GM21360 (cell line): ENCODE measurements around the gene IRF9.

Source experiments
- ATAC-seq: cut with Tn5 transposase; IDR thresholded peaks from one replicate; pipeline ENCODE4 v1.9.1; 2021; ENCODE audit warnings: mild to moderate bottlenecking, moderate library complexity; ENCODE audit not compliant: unreplicated experiment

Gene IRF9

GRCh38 chr14:24146978-24147760, 13.9 kb upstream of the IRF9 start, which contains the start of gene RNF31:
Gene RNF31, plus strand, starts transcription at chr14:24147498. Its CDS starts 201 bp downstream, at chr14:24147699.
- peak; percentile 71 for ATAC-seq

GRCh38 chr14:24147761-24148428, 13.2 kb upstream of the IRF9 start:
- no peak for ATAC-seq

- no peak for ATAC-seq
Observed at GRCh38 chr14:24149302-24149969, 11.6 kb upstream of the IRF9 start.

GRCh38 chr14:24150061-24150460, 11.0 kb upstream of the IRF9 start:
- ATAC-seq = no peak

GRCh38 chr14:24150567-24150966, 10.5 kb upstream of the IRF9 start:
- ATAC-seq = no peak

- ATAC-seq = no peak
Observed at GRCh38 chr14:24150993-24151392, 10.1 kb upstream of the IRF9 start.

GRCh38 chr14:24151404-24152080, 9.5 kb upstream of the IRF9 start:
- no peak for ATAC-seq

- ATAC-seq = no peak
Observed at GRCh38 chr14:24155100-24155499, 6.0 kb upstream of the IRF9 start.

GRCh38 chr14:24156840-24157239, 4.2 kb upstream of the IRF9 start:
- ATAC-seq = no peak

DNA sequence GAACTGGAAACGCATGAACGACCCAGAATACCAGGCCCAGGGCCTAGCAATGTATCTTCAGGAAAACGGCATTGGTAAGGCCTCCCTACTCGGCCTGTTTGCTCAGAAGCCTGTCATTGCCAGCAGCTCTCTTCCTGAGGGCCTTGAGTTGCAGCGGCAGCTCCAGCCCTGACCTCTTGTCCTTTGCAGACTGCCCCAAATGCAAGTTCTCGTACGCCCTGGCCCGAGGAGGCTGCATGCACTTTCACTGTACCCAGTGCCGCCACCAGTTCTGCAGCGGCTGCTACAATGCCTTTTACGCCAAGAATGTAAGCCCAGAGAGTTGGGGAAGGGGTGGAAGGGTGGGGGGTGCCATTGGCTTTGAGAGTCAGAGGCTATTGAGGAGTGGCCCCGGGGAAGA, 3.7 kb upstream of the IRF9 start:
- no peak for ATAC-seq

DNA sequence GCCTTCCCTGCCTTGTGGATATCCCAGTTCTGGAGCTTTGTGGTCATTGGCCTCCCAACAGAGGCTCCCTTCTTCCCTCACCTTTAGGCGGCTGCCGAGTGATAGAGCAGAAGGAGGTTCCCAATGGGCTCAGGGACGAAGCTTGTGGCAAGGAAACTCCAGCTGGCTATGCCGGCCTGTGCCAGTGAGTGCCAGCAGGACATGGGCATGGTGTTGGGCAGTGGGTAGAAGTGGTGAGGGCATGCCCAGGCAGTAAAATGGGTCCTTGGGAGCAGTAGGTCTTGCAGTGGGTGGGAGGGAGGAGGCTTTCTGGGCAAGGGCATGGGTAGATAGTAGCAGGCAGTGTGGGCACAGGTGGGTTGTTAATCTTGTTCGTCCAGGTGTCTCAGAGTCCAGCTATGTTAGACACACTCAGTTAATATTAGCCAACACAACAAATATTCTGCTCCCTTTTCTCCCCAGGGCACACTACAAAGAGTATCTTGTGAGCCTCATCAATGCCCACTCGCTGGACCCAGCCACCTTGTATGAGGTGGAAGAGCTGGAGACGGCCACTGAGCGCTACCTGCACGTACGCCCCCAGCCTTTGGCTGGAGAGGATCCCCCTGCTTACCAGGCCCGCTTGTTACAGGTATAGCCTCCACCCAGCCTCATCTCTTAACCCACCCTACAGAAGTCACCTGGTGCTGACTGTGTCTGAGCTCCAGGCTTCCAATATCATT, 1.1 kb upstream of the IRF9 start:
- no peak for ATAC-seq

DNA sequence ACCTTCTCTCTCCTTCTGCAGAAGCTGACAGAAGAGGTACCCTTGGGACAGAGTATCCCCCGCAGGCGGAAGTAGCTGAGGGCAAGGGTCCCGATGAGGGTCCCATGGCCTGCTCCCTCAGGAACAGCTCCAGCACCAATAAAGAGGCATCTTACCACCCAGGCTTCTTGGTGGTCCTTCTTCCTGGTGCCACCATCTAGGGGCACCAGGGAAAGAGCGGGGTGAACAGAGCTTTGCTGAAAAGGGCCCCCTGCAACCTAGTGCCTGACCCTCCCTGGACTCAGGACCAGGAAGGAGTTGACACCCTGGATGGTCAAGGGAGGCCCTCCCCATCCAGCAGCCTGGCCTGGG, 591 bp upstream of the IRF9 start:
- ATAC-seq = no peak

GRCh38 chr14:24162093-24162492, 1.0 kb downstream of the IRF9 start:
- ATAC-seq = no peak

- ATAC-seq = no peak
Observed at GRCh38 chr14:24164518-24164991, 3.5 kb downstream of the IRF9 start.

- ATAC-seq = no peak
Observed at GRCh38 chr14:24165785-24166184, 4.7 kb downstream of the IRF9 start.

GRCh38 chr14:24167469-24168114, 6.5 kb downstream of the IRF9 start:
- ATAC-seq = no peak

GRCh38 chr14:24171422-24172260, 10.6 kb downstream of the IRF9 start, which contains the start of gene REC8:
Gene REC8, plus strand, starts transcription at chr14:24172080. Its CDS starts 473 bp downstream, at chr14:24172553.
- peak; percentile 70 for ATAC-seq

- no peak for ATAC-seq
Observed at GRCh38 chr14:24172261-24172860, 11.3 kb downstream of the IRF9 start.

DNA sequence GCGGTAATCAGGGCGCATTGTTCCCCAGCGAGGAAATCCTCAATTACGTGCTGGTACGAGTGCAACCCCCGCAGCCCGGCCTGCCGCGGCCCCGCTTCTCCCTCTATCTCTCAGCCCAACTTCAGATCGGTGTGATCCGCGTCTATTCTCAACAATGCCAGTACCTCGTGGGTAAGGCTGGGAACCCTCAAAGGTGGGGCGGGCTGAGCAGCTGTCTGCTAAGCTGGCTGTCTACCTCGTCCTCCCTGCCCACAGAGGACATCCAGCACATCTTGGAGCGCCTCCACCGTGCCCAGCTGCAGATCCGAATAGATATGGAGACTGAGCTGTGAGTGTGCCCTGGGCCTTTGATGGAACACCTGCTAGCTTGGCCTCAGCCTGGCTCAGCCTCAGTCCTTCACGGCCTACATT, 11.8 kb downstream of the IRF9 start:
- ATAC-seq = no peak
